HFFc6 (cell line): ENCODE measurements around the gene CHRNB4. TPM values are rescaled to one million over a fixed set of nuclear protein-coding genes. Genes with fewer than 3 reads are reported as not detected.

ENCODE experiments used
- DNase-seq: peaks from one replicate; pipeline ENCODE4 v3.0.0-alpha.2; 2018
- H3K27ac Mint-ChIP-seq: 2 replicates; pipeline ENCODE4 v1.8.0; 2020; ENCODE audit warnings: mild to moderate bottlenecking, mixed read lengths
- H3K27me3 Mint-ChIP-seq: 2 replicates; pipeline ENCODE4 v1.8.0; 2021; ENCODE audit warnings: mild to moderate bottlenecking, moderate library complexity, mixed read lengths; ENCODE audit not compliant: insufficient read depth
- H3K36me3 Mint-ChIP-seq: 2 replicates; pipeline ENCODE4 v1.8.0; 2021; ENCODE audit warnings: low read depth, mixed read lengths
- H3K4me1 Mint-ChIP-seq: 2 replicates; pipeline ENCODE4 v1.8.0; 2020; ENCODE audit warnings: low read depth, mixed read lengths
- H3K4me3 Mint-ChIP-seq: 2 replicates; pipeline ENCODE4 v1.8.0; 2020; ENCODE audit warnings: mild to moderate bottlenecking, moderate library complexity, mixed read lengths
- H3K9me3 Mint-ChIP-seq: 2 replicates; pipeline ENCODE4 v1.8.0; 2020; ENCODE audit warnings: mild to moderate bottlenecking, mixed read lengths
- CTCF ChIP-seq: fragments of 200-600 bp; sonication (generic); IDR thresholded peaks from 2 replicates; pipeline ENCODE4 v1.5.0; 2021; ENCODE audit warnings: antibody characterized with exemption, mild to moderate bottlenecking
- total RNA-seq, 6 experiments: library from RNA; stranded (reverse); fragmentation: NEBNext Ultra II Directional; extraction: Animal tissue kit (Norgen Biotek cat#: 25700); gene quantifications; 2 replicates in 1 of 6; 3 replicates in 5 of 6; pipeline ENCODE4 v1.2.3, GENCODE V29; 2021

CHRNB4 gene
- total RNA-seq, 6 experiments from 2014 or later, result not detected

DNA sequence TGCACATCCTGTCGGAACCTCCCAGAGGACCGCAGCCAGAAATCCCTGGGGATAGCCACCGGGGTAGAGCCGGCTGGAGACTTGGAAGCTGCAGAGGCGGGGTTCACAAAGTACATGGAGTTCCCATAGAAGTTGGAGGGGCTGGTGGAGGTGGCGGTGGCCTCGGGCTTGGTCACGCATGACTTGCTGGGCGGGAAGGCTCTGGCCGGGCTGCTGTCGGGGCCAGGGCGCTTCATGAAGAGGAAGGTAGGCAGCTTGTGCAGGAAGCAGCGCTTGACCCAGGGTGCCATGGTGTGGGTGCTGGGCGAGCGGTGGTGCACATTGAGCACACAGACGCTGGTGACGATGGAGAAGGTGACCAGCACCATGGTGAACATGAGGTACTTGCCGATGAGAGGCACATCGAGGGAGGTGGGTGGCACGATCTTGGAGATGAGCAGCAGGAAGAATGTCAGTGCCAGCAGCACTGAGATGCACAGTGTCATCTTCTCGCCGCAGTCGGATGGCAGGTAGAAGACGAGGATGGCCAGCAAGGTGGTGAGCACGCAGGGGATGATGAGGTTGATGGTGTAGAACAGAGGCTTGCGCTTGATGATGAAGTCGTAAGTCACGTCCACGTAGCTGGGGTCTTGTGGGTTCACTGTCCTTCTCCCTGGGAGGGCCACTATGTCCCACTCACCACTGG is 11.8 kb downstream of the CHRNB4 start:
- Mint-ChIP-seq H3K4me1 (no peaks in the 10 kb centered on the region), H3K4me3 (no peak overlapping the region), H3K9me3 (peaks cover 13% of the 10 kb centered on the region), H3K27ac (no peak overlapping the region), H3K27me3 (peaks cover 44% of the 10 kb centered on the region), H3K36me3 (peaks cover 8% of the 10 kb centered on the region)
- DNase-seq, result no peak
- no peak for TF ChIP-seq CTCF

DNA sequence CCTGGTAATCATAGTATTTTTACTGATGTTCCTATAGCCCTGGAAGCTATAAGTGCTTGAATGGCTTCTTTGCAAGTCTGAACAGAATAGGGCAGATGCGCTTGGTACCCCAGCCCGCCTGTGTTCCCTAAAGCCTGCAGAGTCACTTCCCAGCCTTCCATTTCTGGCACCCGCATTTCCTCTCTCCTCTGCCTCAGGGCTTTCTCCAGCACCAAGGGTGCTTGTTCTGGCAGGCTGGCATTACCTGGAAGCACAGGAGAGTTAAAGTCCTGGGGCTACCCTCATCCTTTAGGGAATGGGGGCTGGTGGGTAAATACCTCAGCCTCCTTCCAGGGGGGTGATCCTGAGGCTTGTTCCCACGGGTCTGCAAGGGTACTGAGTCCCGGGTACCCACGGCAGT is 12.8 kb downstream of the CHRNB4 start:
- Mint-ChIP-seq H3K36me3 (peaks cover 3% of the 10 kb centered on the region; the same call in 1 of the 2 replicates), H3K9me3 (peaks cover 7% of the 10 kb centered on the region)
- TF ChIP-seq CTCF, result no peak

GRCh38 chr15:78627348-78627747 is 13.7 kb downstream of the CHRNB4 start:
- Mint-ChIP-seq H3K27ac (no peak overlapping the region), H3K36me3 (no peaks in the 10 kb centered on the region), H3K9me3 (no peaks in the 10 kb centered on the region), H3K27me3 (peaks cover 44% of the 10 kb centered on the region), H3K4me3 (no peak overlapping the region), H3K4me1 (no peaks in the 10 kb centered on the region)
- no peak for TF ChIP-seq CTCF
- DNase-seq, result no peak

More for the DNA sequence above, 12.8 kb downstream of the CHRNB4 start:
- peaks cover 47% of the 10 kb centered on the region for H3K27me3 Mint-ChIP-seq
- H3K27ac Mint-ChIP-seq, result no peak overlapping the region
- no peak for DNase-seq
- H3K4me1 Mint-ChIP-seq, result no peaks in the 10 kb centered on the region
- no peak overlapping the region for H3K4me3 Mint-ChIP-seq

DNA sequence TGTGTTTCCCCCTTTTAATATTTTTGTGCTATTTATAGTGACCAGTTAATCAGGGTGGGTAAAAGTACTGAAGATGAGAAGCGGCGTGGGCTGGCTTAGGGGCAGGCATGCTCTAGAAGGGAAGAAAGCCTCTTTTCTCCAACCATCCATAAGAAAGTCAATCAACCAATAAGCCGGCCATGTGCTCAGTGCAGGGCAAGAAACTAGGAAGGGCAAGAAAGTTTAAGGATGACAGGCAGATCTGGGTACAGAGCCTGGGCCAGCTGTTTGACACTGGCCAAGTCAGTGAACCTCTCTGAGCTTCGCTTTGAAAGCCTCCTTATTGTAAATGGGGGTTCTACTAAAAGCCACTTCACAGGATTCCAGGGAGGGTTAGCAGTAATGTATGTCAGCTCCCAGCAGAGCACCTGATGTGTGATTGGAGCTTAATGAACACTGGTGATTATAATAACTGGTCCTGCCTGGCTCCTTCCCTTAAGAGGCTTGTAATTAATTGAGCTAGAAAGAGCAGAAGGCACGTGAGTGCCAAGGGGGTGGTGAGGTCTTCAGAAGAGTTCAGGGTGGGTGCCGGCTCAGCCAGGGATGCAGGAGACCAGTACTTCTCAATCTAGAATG is 14.5 kb downstream of the CHRNB4 start:
- TF ChIP-seq CTCF, result no peak
- no peak overlapping the region for H3K27ac Mint-ChIP-seq
- peaks cover 47% of the 10 kb centered on the region for H3K27me3 Mint-ChIP-seq
- no peaks in the 10 kb centered on the region for H3K36me3 Mint-ChIP-seq
- no peak for DNase-seq
- H3K4me3 Mint-ChIP-seq, result no peak overlapping the region
- H3K4me1 Mint-ChIP-seq, result no peaks in the 10 kb centered on the region
- H3K9me3 Mint-ChIP-seq, result no peaks in the 10 kb centered on the region

DNA sequence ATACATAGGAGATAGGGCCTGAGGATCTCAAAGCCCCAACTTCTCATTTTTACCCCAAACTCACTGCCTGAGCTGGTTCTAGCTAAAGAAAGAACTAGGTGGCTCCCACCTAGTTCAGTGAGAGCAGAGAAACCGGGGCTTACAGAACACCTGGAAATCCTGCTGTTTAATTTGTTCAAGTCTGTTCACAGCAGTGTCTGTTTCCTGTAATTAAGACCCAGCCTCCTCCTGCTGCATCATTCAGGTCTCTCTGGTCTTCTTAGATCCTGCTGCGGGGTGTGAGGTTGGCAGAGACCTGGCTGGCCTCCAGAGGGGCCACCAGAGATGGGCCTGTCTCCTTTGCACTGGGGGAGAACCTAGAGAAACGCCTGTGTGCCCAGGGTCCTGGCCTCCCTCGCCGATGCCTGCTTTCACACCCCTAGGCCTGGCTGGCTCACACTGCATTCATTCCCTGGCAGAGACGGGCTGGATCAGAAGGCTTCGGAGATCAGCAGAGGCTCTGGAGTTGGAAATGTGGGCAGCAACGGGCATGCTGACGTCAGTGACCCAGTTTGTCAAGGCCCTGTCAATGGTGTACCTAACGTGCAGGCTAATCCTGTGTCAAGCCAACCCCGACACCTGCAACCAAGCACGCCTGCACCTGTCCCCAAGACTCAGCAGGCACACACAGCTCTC is 15.3 kb downstream of the CHRNB4 start:
- no peak overlapping the region for H3K4me3 Mint-ChIP-seq
- H3K4me1 Mint-ChIP-seq, result no peaks in the 10 kb centered on the region
- TF ChIP-seq CTCF, result no peak
- H3K27me3 Mint-ChIP-seq, result peaks cover 51% of the 10 kb centered on the region
- no peaks in the 10 kb centered on the region for H3K9me3 Mint-ChIP-seq
- H3K27ac Mint-ChIP-seq, result no peak overlapping the region
- DNase-seq, result no peak
- H3K36me3 Mint-ChIP-seq, result no peaks in the 10 kb centered on the region
